MCF 10A (cell line): Measurements from ENCODE around the gene UBTD1. TPM values are rescaled to one million over a fixed set of nuclear protein-coding genes. Genes with fewer than 3 reads are reported as not detected.

Experiments used
- BruUV-seq: library from RNA; stranded (reverse); fragments of 400-500 nt; replicated peaks from 2 replicates; lab custom pipeline; 2021; lab: Mats Ljungman, UMichigan
- CTCF ChIA-PET: fragments of 300-600 bp; sonication (Branson Sonifier 250); formaldehyde crosslinking; extraction: SDS; loops from one replicate; lab custom pipeline; 2021; ENCODE audit warnings: antibody characterized with exemption, inconsistent platforms; lab: Yijun Ruan, JAX
- POLR2A ChIA-PET: fragments of 300-600, 350-650 bp; sonication (Branson Sonifier 250); formaldehyde crosslinking; extraction: SDS; loops from one replicate; lab custom pipeline; 2020; ENCODE audit warnings: antibody characterized with exemption, inconsistent platforms; lab: Yijun Ruan, JAX
- DNase-seq: peaks from one replicate; pipeline ENCODE4 v3.0.0-alpha.2; 2018; ENCODE audit not compliant: unreplicated experiment
- H3K27ac Mint-ChIP-seq: one replicate; pipeline ENCODE4 v1.8.0; 2022; ENCODE audit warnings: mild to moderate bottlenecking, low read depth, mixed read lengths; ENCODE audit not compliant: unreplicated experiment
- H3K27me3 Mint-ChIP-seq: one replicate; pipeline ENCODE4 v1.8.0; 2022; ENCODE audit warnings: mixed read lengths; ENCODE audit not compliant: insufficient read depth, unreplicated experiment
- H3K36me3 Mint-ChIP-seq: one replicate; pipeline ENCODE4 v1.8.0; 2022; ENCODE audit warnings: mild to moderate bottlenecking, moderate library complexity, mixed read lengths; ENCODE audit not compliant: insufficient read depth, unreplicated experiment
- H3K4me1 Mint-ChIP-seq: one replicate; pipeline ENCODE4 v1.8.0; 2022; ENCODE audit warnings: mixed read lengths; ENCODE audit not compliant: insufficient read depth, unreplicated experiment
- H3K4me3 Mint-ChIP-seq: one replicate; pipeline ENCODE4 v1.8.0; 2022; ENCODE audit warnings: mild to moderate bottlenecking, moderate library complexity, mixed read lengths; ENCODE audit not compliant: unreplicated experiment
- H3K9me3 Mint-ChIP-seq: one replicate; pipeline ENCODE4 v1.8.0; 2022; ENCODE audit warnings: mixed read lengths; ENCODE audit not compliant: unreplicated experiment
- intact Hi-C: fragments of 100-400 bp; cut with micrococcal nuclease; formaldehyde crosslinking; loops from 2 replicates; pipeline ENCODE4 v1.14.1; 2022
- total RNA-seq: library from RNA; stranded (reverse); gene quantifications from 2 replicates; pipeline ENCODE4 v1.2.3, GENCODE V29; 2022
- TF ChIP-seq, protein P1 (sequence below): fragments of 200-600 bp; IDR thresholded peaks from one replicate; pipeline ENCODE4 v1.8.0; 2022; ENCODE audit warnings: antibody characterized with exemption, mild to moderate bottlenecking; ENCODE audit not compliant: unreplicated experiment

The UBTD1 gene
- total RNA-seq, 1 experiment from 2014 or later = 7.2 TPM

DNA sequence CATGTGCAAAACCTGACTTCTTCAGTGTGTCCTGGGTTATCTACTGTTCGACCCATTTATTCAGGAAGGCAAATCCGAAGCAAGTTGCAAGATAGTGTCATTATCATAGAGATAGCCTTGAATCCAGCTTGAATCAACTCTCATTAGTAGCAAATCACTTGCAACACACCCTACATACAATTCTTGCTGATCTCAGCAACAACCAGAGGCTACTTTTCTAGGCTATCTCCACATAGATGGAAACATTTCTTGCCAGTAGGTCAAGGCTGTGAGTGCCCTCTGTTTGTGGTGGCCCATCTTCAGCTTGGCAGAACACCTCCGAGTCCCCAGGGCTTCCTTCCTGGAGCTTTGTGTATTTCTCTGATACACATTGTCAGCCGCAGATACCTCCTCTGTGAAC, 12.0 kb downstream of the UBTD1 start:
- H3K27ac Mint-ChIP-seq = no peak overlapping the region
- BruUV-seq = no TSS peak
- ChIA-PET CTCF (interaction anchor here (0.6 to 1.2 kb wide), 3 partner anchors 10 to 98 kb away, joined by 4 to 5 read pairs (median 4); no protein-coding TSS in a partner anchor), POLR2A (no interaction called here)
- TF ChIP-seq, protein P1, sequence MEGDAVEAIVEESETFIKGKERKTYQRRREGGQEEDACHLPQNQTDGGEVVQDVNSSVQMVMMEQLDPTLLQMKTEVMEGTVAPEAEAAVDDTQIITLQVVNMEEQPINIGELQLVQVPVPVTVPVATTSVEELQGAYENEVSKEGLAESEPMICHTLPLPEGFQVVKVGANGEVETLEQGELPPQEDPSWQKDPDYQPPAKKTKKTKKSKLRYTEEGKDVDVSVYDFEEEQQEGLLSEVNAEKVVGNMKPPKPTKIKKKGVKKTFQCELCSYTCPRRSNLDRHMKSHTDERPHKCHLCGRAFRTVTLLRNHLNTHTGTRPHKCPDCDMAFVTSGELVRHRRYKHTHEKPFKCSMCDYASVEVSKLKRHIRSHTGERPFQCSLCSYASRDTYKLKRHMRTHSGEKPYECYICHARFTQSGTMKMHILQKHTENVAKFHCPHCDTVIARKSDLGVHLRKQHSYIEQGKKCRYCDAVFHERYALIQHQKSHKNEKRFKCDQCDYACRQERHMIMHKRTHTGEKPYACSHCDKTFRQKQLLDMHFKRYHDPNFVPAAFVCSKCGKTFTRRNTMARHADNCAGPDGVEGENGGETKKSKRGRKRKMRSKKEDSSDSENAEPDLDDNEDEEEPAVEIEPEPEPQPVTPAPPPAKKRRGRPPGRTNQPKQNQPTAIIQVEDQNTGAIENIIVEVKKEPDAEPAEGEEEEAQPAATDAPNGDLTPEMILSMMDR = no peak
- no peaks in the 10 kb centered on the region for H3K9me3 Mint-ChIP-seq
- H3K27me3 Mint-ChIP-seq = no peaks in the 10 kb centered on the region
- H3K4me3 Mint-ChIP-seq = no peak overlapping the region
- H3K4me1 Mint-ChIP-seq = no peaks in the 10 kb centered on the region
- no peak for DNase-seq
- intact Hi-C loops = no loop called here
- peaks cover 8% of the 10 kb centered on the region for H3K36me3 Mint-ChIP-seq

DNA sequence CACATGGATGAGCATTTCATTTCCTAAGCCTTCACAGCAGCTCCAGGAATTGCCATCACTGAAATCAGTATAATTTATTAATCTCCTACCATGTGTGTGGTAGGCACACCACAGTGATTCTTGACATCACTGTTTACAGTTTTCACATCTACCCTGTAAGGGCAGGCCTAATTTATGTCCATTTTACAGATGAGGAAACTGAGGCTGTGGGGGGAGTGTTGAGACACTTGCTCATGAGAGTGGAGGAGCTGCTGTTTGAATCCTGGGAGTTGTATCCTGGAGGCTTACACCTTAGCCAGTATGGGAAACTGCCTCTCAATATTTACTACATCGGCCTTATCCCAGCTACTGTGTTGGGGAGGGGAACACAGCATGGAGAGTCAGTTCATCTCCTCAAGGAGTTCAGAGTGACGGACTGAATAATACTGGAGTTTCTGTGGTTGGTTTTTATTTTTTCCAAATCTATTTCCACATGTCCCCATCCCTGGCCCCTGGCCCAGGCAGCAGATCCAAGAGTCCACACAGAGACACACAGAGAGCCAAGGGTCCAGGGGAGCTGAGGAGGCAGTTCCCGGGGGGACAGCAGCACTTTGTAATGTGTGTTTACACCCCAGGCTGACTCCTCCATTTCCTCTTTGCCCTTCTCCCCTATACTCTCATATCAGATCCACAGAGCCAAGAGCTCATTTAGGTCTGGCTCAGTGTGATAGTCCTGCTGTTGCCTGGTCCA, 13.2 kb downstream of the UBTD1 start:
- Mint-ChIP-seq H3K4me3 (no peak overlapping the region), H3K36me3 (peaks cover 8% of the 10 kb centered on the region), H3K27me3 (no peaks in the 10 kb centered on the region), H3K27ac (no peak overlapping the region), H3K4me1 (no peaks in the 10 kb centered on the region), H3K9me3 (no peaks in the 10 kb centered on the region)
- intact Hi-C loops = no loop called here
- TF ChIP-seq, protein P1 = no peak
- DNase-seq = no peak
- BruUV-seq = no TSS peak
- POLR2A ChIA-PET = interaction anchor here (1.1 to 1.6 kb wide), 2 partner anchors 10 to 12 kb away, joined by 3 to 4 read pairs; no protein-coding TSS in a partner anchor
- CTCF ChIA-PET = interaction anchor here (0.6 to 0.9 kb wide), 3 partner anchors 10 to 42 kb away, joined by 3 to 4 read pairs (median 4); no protein-coding TSS in a partner anchor

DNA sequence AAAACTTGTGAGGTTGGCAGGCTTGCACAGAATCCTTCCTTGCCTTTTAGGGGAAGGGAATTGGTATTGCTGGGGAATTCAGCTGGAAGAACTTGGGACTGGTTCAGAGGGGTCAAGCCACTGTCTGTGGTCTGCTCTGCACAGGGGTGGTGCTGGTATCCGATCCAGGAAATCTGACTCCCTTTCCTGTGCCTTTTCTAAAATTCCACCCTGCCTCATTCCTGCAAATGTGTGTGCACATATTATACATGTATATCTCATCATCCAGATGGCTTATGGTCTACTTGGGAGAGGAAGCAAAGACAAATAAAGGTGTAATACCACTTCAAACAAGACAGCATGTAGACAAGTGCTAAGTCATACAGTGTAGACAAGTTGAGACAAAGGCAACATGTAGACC, 14.3 kb downstream of the UBTD1 start:
- Mint-ChIP-seq H3K4me3 (no peak overlapping the region), H3K27me3 (no peaks in the 10 kb centered on the region), H3K9me3 (no peaks in the 10 kb centered on the region), H3K36me3 (peaks cover 8% of the 10 kb centered on the region), H3K4me1 (peaks cover 3% of the 10 kb centered on the region), H3K27ac (no peak overlapping the region)
- no peak for DNase-seq
- intact Hi-C loops = no loop called here
- POLR2A ChIA-PET = interaction anchor here (0.7 to 1.6 kb wide), 3 partner anchors 9 to 74 kb away, joined by 3 to 4 read pairs (median 3); no protein-coding TSS in a partner anchor
- CTCF ChIA-PET = interaction anchor here (0.6 to 2.0 kb wide), 4 partner anchors 22 to 180 kb away, joined by 3 to 6 read pairs (median 4); no protein-coding TSS in a partner anchor
- TF ChIP-seq, protein P1 = no peak
- BruUV-seq = no TSS peak

DNA sequence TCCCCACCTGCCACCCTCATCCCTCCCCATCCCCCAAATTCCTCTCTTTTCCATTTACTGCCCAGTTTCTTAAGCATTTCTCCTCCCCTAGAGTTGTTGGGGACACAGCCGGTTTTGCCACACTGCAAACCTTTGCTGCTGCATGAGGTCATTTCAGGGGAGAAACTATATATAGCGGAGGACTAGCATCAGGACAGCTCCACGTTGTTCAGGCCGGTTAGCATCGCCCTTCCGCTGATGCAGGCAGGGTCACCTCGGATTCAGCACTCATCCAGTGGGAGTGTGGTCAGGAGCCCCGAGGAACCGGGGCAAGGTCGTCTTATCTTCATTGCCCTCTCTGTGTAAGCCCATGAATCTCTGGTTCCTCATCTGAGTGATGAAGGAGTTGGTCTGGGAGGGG, 15.6 kb downstream of the UBTD1 start:
- Mint-ChIP-seq H3K27me3 (no peaks in the 10 kb centered on the region), H3K27ac (no peak overlapping the region), H3K36me3 (peaks cover 8% of the 10 kb centered on the region), H3K9me3 (no peaks in the 10 kb centered on the region), H3K4me1 (peaks cover 13% of the 10 kb centered on the region), H3K4me3 (no peak overlapping the region)
- intact Hi-C loops = no loop called here
- ChIA-PET CTCF (interaction anchor here (0.6 to 2.0 kb wide), 2 partner anchors 21 to 244 kb away, joined by 3 to 6 read pairs; no protein-coding TSS in a partner anchor), POLR2A (no interaction called here)
- no peak for DNase-seq
- BruUV-seq = no TSS peak
- TF ChIP-seq, protein P1 = no peak
